ENCODE data around the gene LYPLAL1. TPM values are rescaled to one million over a fixed set of nuclear protein-coding genes. Genes with fewer than 3 reads are reported as not detected.

Gene LYPLAL1
- total and polyA plus RNA-seq, 2 of the 13 experiments (the other 11 are each of a cell fraction or from before 2014, with no cell fraction given), result 17.0 to 31.6 TPM

DNA sequence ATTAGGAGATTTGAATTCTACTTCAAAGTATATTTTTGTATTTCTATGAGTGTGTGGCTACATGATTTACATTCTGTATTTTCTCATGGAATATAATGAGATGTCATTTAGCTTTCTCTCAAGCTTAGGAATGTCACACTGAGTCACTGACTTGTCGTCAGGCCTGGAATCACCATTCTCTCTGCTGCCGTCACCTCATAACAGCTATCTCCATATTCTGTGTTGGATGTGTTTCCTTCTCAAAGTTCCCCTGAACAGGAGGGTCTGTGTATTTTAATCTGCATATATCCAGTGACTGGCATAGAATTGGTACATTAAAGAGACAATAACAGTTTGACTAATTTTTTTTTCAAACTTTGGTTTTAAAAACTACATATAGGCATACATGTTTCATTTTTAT lies 35.9 kb downstream of the LYPLAL1 start:
- Histone ChIP-seq H3K9me3 (ENCODE audit: low read length) (no peaks in the 10 kb centered on the region), H3K27ac (ENCODE audit: extremely low read length, insufficient read depth, low read length) (no peak overlapping the region), H3K4me2 (ENCODE audit: low read depth, low read length) (no peak overlapping the region), H3K4me3 (replicated peaks in 1 of 3; ENCODE audit: insufficient read depth in 1 of 3, low read depth in 2 of 3, low read length in 3 of 3) (no peak overlapping the region), H4K20me1 (ENCODE audit: insufficient read depth, low read length) (no peaks in the 10 kb centered on the region), H3K79me2 (ENCODE audit: insufficient read depth, low read length) (peaks cover 3% of the 10 kb centered on the region), H3K36me3 (replicated peaks in 1 of 2; ENCODE audit: control insufficient read depth in 1 of 2, insufficient read depth in 2 of 2, low read length in 2 of 2) (peaks cover 0 to 11% of the 10 kb centered on the region in 2 experiments; a peak in 1 of 5 replicates), H3K4me1 (ENCODE audit: insufficient read depth, low read length) (peaks cover 24% of the 10 kb centered on the region), H2AFZ (ENCODE audit: low read length) (no peak overlapping the region), H3K9ac (ENCODE audit: insufficient read depth, low read depth, low read length) (no peak overlapping the region), H3K27me3 (ENCODE audit: control insufficient read depth in 1 of 2, insufficient read depth in 2 of 2, low read length in 2 of 2) (no peaks in the 10 kb centered on the region)
- ATAC-seq (no peak), FAIRE-seq (no peak), DNase-seq (ENCODE audit: low spot score) (no peak)
- CTCF ChIA-PET (ENCODE audit: low intra/inter-chr PET ratio, low total read pairs), result no interaction called here
- intact Hi-C loops (cut with micrococcal nuclease; ENCODE audit: unreplicated experiment), result loop anchor here (5.0 to 10.0 kb wide), 2 partner anchors 355 to 603 kb away; no protein-coding TSS in a partner anchor
- BruUV-seq (replicated peaks), result no TSS peak
- WGBS (ENCODE audit: low lambda C conversion rate), result 98% methylated on average over 2 of the region's 2 CpGs
- in situ Hi-C loops (cut with HindIII; ENCODE audit: extremely low pct_ligation_motif_present, low pct_unique_long_range_greater_than_20kb), result loop anchor here (10.0 kb wide), 1 partner anchor 105 kb away; no protein-coding TSS in a partner anchor
- no peak for TF ChIP-seq ZBTB42 (CRISPR knock-in tag; IDR thresholded peaks at IDR 0.05)
- no peak for TF ChIP-seq ARNT (IDR thresholded peaks at IDR 0.05)
- no peak for TF ChIP-seq RBFOX2 (IDR thresholded peaks at IDR 0.05; ENCODE audit: low read depth, low read length)
- no peak for TF ChIP-seq RXRA (CRISPR knock-in tag; IDR thresholded peaks at IDR 0.05)
- TF ChIP-seq DNMT3B (CRISPR knock-in tag; conservative IDR thresholded peaks at IDR 0.05), result no peak
- TF ChIP-seq PHF20 (CRISPR knock-in tag; IDR thresholded peaks at IDR 0.05), result no peak
- POLR2A ChIA-PET, result no interaction called here

DNA sequence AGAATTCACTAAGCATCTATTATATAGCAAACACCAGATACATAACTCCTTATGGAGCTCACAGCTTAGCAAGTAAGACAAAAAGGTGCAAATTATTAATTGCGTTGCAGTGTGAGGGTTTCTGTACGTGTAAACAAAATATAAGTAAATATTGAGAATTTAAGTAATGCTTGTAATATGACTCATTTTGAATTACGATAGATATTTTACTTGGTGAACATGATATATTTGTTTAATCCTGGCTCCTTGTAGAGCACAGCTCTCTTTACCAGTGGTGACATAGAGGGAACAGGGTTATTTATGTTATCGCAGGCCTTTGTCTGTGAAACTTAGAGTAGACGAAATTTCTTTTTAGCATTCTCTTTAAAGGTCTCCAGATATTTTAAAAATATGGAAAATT lies 36.4 kb downstream of the LYPLAL1 start:
- no peak overlapping the region for H3K27ac ChIP-seq (ENCODE audit: extremely low read length, insufficient read depth, low read length)
- no peak overlapping the region for H3K4me2 ChIP-seq (ENCODE audit: low read depth, low read length)
- DNase-seq (ENCODE audit: low spot score) (no peak), ATAC-seq (no peak), FAIRE-seq (no peak)
- intact Hi-C loops (cut with micrococcal nuclease; ENCODE audit: unreplicated experiment), result no loop called here
- TF ChIP-seq MLLT10 (CRISPR knock-in tag; IDR thresholded peaks at IDR 0.05), result no peak
- in situ Hi-C loops (cut with HindIII; ENCODE audit: extremely low pct_ligation_motif_present, low pct_unique_long_range_greater_than_20kb), result no loop called here
- H4K20me1 ChIP-seq (ENCODE audit: insufficient read depth, low read length), result no peaks in the 10 kb centered on the region
- H3K9me3 ChIP-seq (ENCODE audit: low read length), result no peaks in the 10 kb centered on the region
- no peak overlapping the region for H2AFZ ChIP-seq (ENCODE audit: low read length)
- H3K36me3 ChIP-seq (replicated peaks in 1 of 2; ENCODE audit: control insufficient read depth in 1 of 2, insufficient read depth in 2 of 2, low read length in 2 of 2), result peaks cover 0 to 11% of the 10 kb centered on the region in 2 experiments; a peak in 1 of 5 replicates
- H3K9ac ChIP-seq (ENCODE audit: insufficient read depth, low read depth, low read length), result no peak overlapping the region
- H3K4me1 ChIP-seq (ENCODE audit: insufficient read depth, low read length), result peaks cover 29% of the 10 kb centered on the region
- peaks cover 3% of the 10 kb centered on the region for H3K79me2 ChIP-seq (ENCODE audit: insufficient read depth, low read length)
- no peaks in the 10 kb centered on the region for H3K27me3 ChIP-seq (ENCODE audit: control insufficient read depth in 1 of 2, insufficient read depth in 2 of 2, low read length in 2 of 2)
- H3K4me3 ChIP-seq (replicated peaks in 1 of 3; ENCODE audit: insufficient read depth in 1 of 3, low read depth in 2 of 3, low read length in 3 of 3), result no peak overlapping the region
- ChIA-PET CTCF (ENCODE audit: low intra/inter-chr PET ratio, low total read pairs) (no interaction called here), POLR2A (no interaction called here)
- WGBS (ENCODE audit: low lambda C conversion rate), result 94% methylated on average over 5 of the region's 5 CpGs
- no TSS peak for BruUV-seq (replicated peaks)
